NT2/D1 (cell line): Measurements from ENCODE around the gene TM2D3.

Source experiments
- YY1 ChIP-seq: IDR thresholded peaks from 2 replicates; pipeline ENCODE4 v1.6.1; 2011; ENCODE audit not compliant: insufficient read length, insufficient read depth
- ZNF274 ChIP-seq: IDR thresholded peaks from 2 replicates; pipeline ENCODE4 v1.6.1; 2011; ENCODE audit warnings: mild to moderate bottlenecking, low read depth, low read length

DNA sequence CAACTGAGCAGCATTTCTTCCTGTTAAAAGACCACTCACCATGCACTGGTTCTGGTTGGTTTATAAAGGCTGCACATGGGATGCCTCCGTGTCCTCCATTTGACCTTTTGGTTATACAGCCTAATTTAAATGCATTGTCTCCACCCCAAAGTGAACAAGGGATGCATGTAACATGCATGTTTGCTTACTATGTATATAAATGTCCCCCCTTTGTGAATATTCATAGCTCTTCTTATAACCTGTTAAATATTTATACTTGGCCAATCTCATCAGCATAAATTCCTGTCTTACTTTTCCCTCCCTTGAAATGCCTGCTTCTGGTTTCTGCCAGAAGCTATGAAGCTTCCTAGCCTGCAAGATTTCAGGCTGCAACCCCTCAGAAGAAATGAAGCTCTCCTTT is 44.6 kb upstream of the TM2D3 start:
- no peak for TF ChIP-seq YY1
- TF ChIP-seq ZNF274: no peak
